Activated CD4-positive, alpha-beta T cell treated with anti-CD3 and anti-CD28 coated beads, Interleukin-2, amount 10 ng/mL, durations not matched to agents 24 days and 14 days (primary cell): ENCODE results near the gene TDP2. TPM values are rescaled to one million over a fixed set of nuclear protein-coding genes. Genes with fewer than 3 reads are reported as not detected.
A peak's percentile ranks its signal among the peaks of the same experiment; 100 is the strongest.
"Not testable (repeated sequence)": the region's sequence is repeated elsewhere in the genome, so short reads cannot be mapped to it uniquely, and the experiment has no call there.

Source experiments
- DNase-seq: peaks from one replicate; pipeline ENCODE4 v3.0.0; 2022
- H3K27ac Mint-ChIP-seq: one replicate; pipeline ENCODE4 v1.8.0; 2022; ENCODE audit warnings: mild to moderate bottlenecking, mixed read lengths
- H3K27me3 Mint-ChIP-seq: one replicate; pipeline ENCODE4 v1.8.0; 2022; ENCODE audit warnings: mixed read lengths
- H3K36me3 Mint-ChIP-seq: one replicate; pipeline ENCODE4 v1.8.0; 2022; ENCODE audit warnings: low read depth, mild to moderate bottlenecking, mixed read lengths
- H3K4me1 Mint-ChIP-seq: one replicate; pipeline ENCODE4 v1.8.0; 2021; ENCODE audit warnings: mixed read lengths
- H3K4me3 Mint-ChIP-seq: one replicate; pipeline ENCODE4 v1.8.0; 2022; ENCODE audit warnings: mild to moderate bottlenecking, moderate library complexity, mixed read lengths
- H3K9me3 Mint-ChIP-seq: one replicate; pipeline ENCODE4 v1.8.0; 2021; ENCODE audit warnings: mixed read lengths
- intact Hi-C: fragments of 100-400 bp; cut with micrococcal nuclease; formaldehyde crosslinking; loops from one replicate; pipeline ENCODE4 v1.15.1; 2023
- total RNA-seq: library from RNA; stranded (reverse); gene quantifications from 2 replicates; pipeline ENCODE4 v1.2.3, GENCODE V29; 2022

TDP2 gene
- total RNA-seq, 1 donor from 2014 or later = 45.3 TPM

DNA sequence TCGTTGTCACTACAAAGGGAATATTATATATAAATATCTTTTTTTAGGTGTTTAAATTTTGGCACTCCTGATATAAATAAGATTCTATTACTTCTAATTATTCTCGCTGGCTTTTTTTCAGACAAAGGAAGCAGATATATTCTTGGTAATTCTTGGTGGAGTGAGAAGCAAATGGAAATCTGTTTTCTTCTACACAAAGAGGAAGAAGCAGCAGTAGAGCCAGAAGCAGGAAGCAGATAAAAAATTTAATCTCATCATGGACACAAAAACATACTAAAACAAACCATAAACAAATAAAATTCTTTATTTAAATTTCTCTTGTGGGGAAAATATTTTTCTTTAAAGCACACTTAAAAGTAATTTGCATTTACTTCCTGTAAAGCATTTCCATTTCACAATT is 17.0 kb downstream of the TDP2 start:
- H3K27me3 Mint-ChIP-seq = peaks cover 13% of the 10 kb centered on the region
- H3K4me1 Mint-ChIP-seq = peaks cover 18% of the 10 kb centered on the region
- H3K4me3 Mint-ChIP-seq = no peak overlapping the region
- no peak for DNase-seq
- intact Hi-C loops = loop anchor here (5.0 to 10.0 kb wide), 3 partner anchors 45 to 152 kb away; no protein-coding TSS in a partner anchor
- no peaks in the 10 kb centered on the region for H3K9me3 Mint-ChIP-seq
- peaks cover 24% of the 10 kb centered on the region for H3K36me3 Mint-ChIP-seq
- no peak overlapping the region for H3K27ac Mint-ChIP-seq

GRCh38 chr6:24648276-24648675 is 18.4 kb downstream of the TDP2 start:
- Mint-ChIP-seq H3K9me3 (no peaks in the 10 kb centered on the region), H3K4me3 (no peak overlapping the region), H3K4me1 (peaks cover 15% of the 10 kb centered on the region), H3K36me3 (peaks cover 19% of the 10 kb centered on the region), H3K27ac (no peak overlapping the region), H3K27me3 (peaks cover 22% of the 10 kb centered on the region)
- intact Hi-C loops = loop anchor here (5.0 to 10.0 kb wide), 3 partner anchors 47 to 151 kb away; no protein-coding TSS in a partner anchor
- DNase-seq = peak; percentile 48

GRCh38 chr6:24646771-24647170 is 19.9 kb downstream of the TDP2 start:
- no peaks in the 10 kb centered on the region for H3K9me3 Mint-ChIP-seq
- intact Hi-C loops = loop anchor here (2.0 to 10.0 kb wide), 4 partner anchors 20 to 149 kb away; partner anchors contain the start of genes ACOT13 and TDP2
- H3K27ac Mint-ChIP-seq = no peak overlapping the region
- H3K4me3 Mint-ChIP-seq = peak overlapping the region; percentile 85
- peaks cover 15% of the 10 kb centered on the region for H3K4me1 Mint-ChIP-seq
- H3K36me3 Mint-ChIP-seq = peaks cover 6% of the 10 kb centered on the region
- peaks cover 26% of the 10 kb centered on the region for H3K27me3 Mint-ChIP-seq
- no peak for DNase-seq

DNA sequence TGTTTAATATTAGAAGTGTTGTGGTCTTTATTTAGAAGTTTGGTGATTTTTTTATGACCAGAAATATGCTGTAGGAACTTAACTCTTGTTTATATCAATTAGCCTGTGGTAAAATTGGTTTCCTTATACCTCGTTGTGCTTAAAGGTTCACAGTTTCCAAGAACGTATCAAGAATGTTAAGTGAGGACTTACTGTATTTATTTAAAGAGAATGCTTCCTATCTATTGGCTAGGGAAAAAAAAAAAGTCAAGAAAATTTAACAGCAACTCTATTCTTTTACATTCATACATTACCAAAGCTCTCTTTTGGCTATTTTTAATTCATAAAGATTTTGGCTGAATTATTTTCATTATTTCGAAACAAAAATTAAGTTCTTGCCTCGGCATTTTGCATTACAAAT is 22.3 kb downstream of the TDP2 start:
- Mint-ChIP-seq H3K4me3 (no peak overlapping the region), H3K36me3 (no peaks in the 10 kb centered on the region), H3K4me1 (peaks cover 15% of the 10 kb centered on the region), H3K27ac (no peak overlapping the region), H3K27me3 (peaks cover 41% of the 10 kb centered on the region), H3K9me3 (no peaks in the 10 kb centered on the region)
- DNase-seq = no peak
- intact Hi-C loops = loop anchor here (10.0 kb wide), 2 partner anchors 50 to 60 kb away; no protein-coding TSS in a partner anchor

GRCh38 chr6:24643920-24644319 is 22.8 kb downstream of the TDP2 start:
- Mint-ChIP-seq H3K27ac (no peak overlapping the region), H3K4me3 (no peak overlapping the region), H3K4me1 (peaks cover 15% of the 10 kb centered on the region), H3K27me3 (peaks cover 41% of the 10 kb centered on the region), H3K9me3 (no peaks in the 10 kb centered on the region), H3K36me3 (no peaks in the 10 kb centered on the region)
- intact Hi-C loops = loop anchor here (10.0 kb wide), 2 partner anchors 51 to 59 kb away; no protein-coding TSS in a partner anchor
- DNase-seq = peak; percentile 54

- H3K27ac Mint-ChIP-seq = no peak overlapping the region
- no peaks in the 10 kb centered on the region for H3K36me3 Mint-ChIP-seq
- H3K4me3 Mint-ChIP-seq = no peak overlapping the region
- no peak for DNase-seq
- H3K9me3 Mint-ChIP-seq = no peaks in the 10 kb centered on the region
- peaks cover 48% of the 10 kb centered on the region for H3K27me3 Mint-ChIP-seq
- intact Hi-C loops = loop anchor here (10.0 kb wide), 2 partner anchors 53 to 57 kb away; no protein-coding TSS in a partner anchor
- H3K4me1 Mint-ChIP-seq = peaks cover 17% of the 10 kb centered on the region
Measured at GRCh38 chr6:24642061-24642460, 24.6 kb downstream of the TDP2 start.

- peaks cover 56% of the 10 kb centered on the region for H3K27me3 Mint-ChIP-seq
Measured at GRCh38 chr6:24640631-24641030, 26.1 kb downstream of the TDP2 start.

DNA sequence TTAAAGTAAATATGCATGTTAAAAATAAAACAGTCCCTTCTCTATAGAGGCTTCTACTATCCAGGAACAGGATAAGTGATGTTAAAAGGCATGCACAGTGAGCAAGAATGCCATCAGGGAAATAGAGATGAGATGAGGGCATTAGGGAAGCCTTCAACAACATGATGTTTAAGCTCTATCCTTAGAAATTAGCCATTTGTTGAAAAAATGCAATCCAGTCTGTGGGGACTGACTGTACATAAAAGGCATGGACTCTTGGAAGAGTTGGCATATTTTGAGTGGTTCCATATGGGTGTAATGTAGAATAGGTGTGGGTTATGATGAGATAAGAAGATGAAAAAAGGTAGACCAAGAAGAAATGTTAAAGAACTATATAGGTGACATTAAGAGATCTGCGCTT is 26.5 kb downstream of the TDP2 start:
- H3K9me3 Mint-ChIP-seq = no peaks in the 10 kb centered on the region
- peak; percentile 6 for DNase-seq
- H3K27ac Mint-ChIP-seq = no peak overlapping the region
- H3K27me3 Mint-ChIP-seq = peaks cover 55% of the 10 kb centered on the region
- H3K36me3 Mint-ChIP-seq = no peaks in the 10 kb centered on the region
- intact Hi-C loops = loop anchor here (10.0 kb wide), 2 partner anchors 55 kb away; no protein-coding TSS in a partner anchor
- H3K4me1 Mint-ChIP-seq = peaks cover 4% of the 10 kb centered on the region
- no peak overlapping the region for H3K4me3 Mint-ChIP-seq

More at GRCh38 chr6:24640631-24641030, 26.1 kb downstream of the TDP2 start:
- not testable (repeated sequence) for H3K27ac Mint-ChIP-seq, H3K9me3 Mint-ChIP-seq, H3K4me3 Mint-ChIP-seq, H3K36me3 Mint-ChIP-seq, H3K4me1 Mint-ChIP-seq
- intact Hi-C loops = loop anchor here (10.0 kb wide), 2 partner anchors 54 to 56 kb away; no protein-coding TSS in a partner anchor
- DNase-seq = peak; percentile 16

- Mint-ChIP-seq H3K4me3 (no peak overlapping the region), H3K27ac (no peak overlapping the region), H3K9me3 (no peaks in the 10 kb centered on the region), H3K27me3 (peaks cover 59% of the 10 kb centered on the region), H3K4me1 (peaks cover 2% of the 10 kb centered on the region), H3K36me3 (no peaks in the 10 kb centered on the region)
- intact Hi-C loops = no loop called here
- no peak for DNase-seq
Measured at GRCh38 chr6:24636681-24637080, 30.0 kb downstream of the TDP2 start.

DNA sequence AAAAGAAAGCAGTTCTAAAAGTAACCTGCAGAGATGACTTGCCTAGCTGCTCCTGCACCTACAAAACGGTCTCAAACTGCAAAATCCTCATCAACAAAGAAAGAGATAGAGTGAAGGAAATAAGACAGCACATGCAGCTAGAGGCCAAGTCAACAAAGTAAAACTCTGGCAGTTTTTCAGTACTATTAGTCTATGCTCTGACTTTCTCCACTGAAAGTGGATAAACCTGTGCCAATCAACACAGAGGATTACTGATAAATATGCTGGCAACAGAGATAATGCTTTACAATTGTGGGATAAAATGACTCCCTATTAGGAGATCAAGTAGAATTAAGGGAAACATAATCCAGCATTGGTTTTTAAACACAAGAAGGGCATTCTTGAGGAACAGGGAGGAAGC is 34.1 kb downstream of the TDP2 start:
- Mint-ChIP-seq H3K4me1 (peaks cover 2% of the 10 kb centered on the region), H3K27ac (no peak overlapping the region), H3K4me3 (no peak overlapping the region), H3K36me3 (no peaks in the 10 kb centered on the region), H3K9me3 (no peaks in the 10 kb centered on the region), H3K27me3 (peaks cover 50% of the 10 kb centered on the region)
- intact Hi-C loops = no loop called here
- no peak for DNase-seq

GRCh38 chr6:24631671-24632070 is 35.0 kb downstream of the TDP2 start:
- intact Hi-C loops = no loop called here

DNA sequence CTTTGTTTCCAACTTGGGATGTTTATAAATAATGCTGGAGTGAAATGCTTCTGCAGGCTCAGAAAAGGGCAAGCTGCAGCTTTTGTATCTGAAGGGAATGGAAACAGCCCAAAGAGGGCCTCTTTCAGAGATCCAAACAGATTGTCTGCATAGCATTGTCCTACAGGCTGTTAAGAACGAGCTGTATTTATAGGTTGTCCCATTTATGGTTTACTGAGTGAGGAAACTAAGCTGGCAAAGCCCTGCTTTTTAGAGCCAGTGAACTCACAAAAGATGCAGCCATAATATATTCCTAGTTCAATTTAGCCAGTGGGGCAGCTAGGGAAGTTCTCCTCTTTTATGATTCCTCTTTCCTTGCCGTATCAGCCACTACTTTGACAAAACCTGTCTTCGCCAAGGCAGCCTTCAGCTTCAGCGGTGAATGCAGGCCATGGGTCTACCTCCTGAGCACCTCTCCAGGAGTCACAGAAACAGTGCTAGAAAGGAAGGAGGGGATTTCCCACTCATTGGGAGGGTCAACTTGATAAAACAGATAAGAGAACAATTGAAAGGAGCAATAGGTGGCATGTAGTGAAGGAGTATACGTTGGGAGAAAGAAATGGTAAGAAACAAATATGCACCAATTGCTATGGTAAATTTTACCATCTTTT is 35.7 kb downstream of the TDP2 start:
- no peaks in the 10 kb centered on the region for H3K36me3 Mint-ChIP-seq
- peaks cover 2% of the 10 kb centered on the region for H3K4me1 Mint-ChIP-seq
- intact Hi-C loops = no loop called here
- no peak overlapping the region for H3K27ac Mint-ChIP-seq
- no peaks in the 10 kb centered on the region for H3K9me3 Mint-ChIP-seq
- peaks cover 47% of the 10 kb centered on the region for H3K27me3 Mint-ChIP-seq
- no peak overlapping the region for H3K4me3 Mint-ChIP-seq
- DNase-seq = peak; percentile 45

More at GRCh38 chr6:24631671-24632070, 35.0 kb downstream of the TDP2 start:
- no peak overlapping the region for H3K4me3 Mint-ChIP-seq
- H3K27me3 Mint-ChIP-seq = peaks cover 49% of the 10 kb centered on the region
- peak; percentile 14 for DNase-seq
- no peaks in the 10 kb centered on the region for H3K9me3 Mint-ChIP-seq
- peaks cover 2% of the 10 kb centered on the region for H3K4me1 Mint-ChIP-seq
- H3K27ac Mint-ChIP-seq = no peak overlapping the region
- no peaks in the 10 kb centered on the region for H3K36me3 Mint-ChIP-seq

DNA sequence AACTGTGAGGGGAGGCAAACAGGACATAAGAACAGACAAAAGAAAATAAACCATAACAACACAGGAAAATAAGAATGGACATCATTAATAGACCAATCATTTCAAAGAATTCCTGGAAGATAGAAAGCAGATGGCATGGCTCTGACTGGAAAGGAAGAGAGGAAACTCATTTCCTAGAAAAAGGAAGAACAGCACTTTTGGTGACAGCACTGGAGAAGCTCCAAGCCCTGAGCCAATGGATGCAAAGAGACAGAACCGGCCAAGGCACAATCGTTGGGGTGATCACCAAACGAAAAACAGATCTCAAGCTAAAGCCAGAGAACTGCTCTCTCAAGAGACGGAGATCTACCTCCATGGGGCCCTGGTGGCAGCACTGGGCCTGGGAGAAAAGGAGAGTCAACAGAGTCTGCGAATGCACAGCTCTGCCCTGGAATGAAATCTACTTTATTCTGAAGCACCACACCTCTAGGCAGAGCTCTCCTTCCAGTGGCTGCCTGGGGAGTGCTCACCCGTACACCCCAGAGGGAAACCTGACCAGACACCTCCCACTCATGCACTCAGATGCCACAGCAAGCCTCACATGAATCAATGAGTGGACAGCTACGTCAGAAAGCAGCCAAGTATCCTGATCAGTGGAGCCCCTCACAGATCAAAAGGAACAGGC is 44.9 kb downstream of the TDP2 start:
- H3K4me3 Mint-ChIP-seq = no peak overlapping the region
- no peaks in the 10 kb centered on the region for H3K36me3 Mint-ChIP-seq
- no peak overlapping the region for H3K27ac Mint-ChIP-seq
- intact Hi-C loops = no loop called here
- peaks cover 10% of the 10 kb centered on the region for H3K27me3 Mint-ChIP-seq
- no peak for DNase-seq
- H3K9me3 Mint-ChIP-seq = no peaks in the 10 kb centered on the region
- no peaks in the 10 kb centered on the region for H3K4me1 Mint-ChIP-seq

- no peak for DNase-seq
- Mint-ChIP-seq H3K36me3 (no peaks in the 10 kb centered on the region), H3K27me3 (peaks cover 6% of the 10 kb centered on the region), H3K4me1 (no peaks in the 10 kb centered on the region), H3K9me3 (no peaks in the 10 kb centered on the region), H3K27ac (no peak overlapping the region), H3K4me3 (no peak overlapping the region)
- intact Hi-C loops = no loop called here
Measured at GRCh38 chr6:24620637-24621036, 46.1 kb downstream of the TDP2 start.
